Retinal pigment epithelial cell (primary cell): ENCODE data around the gene KLHL2.
"Not testable (repeated sequence)": the region's sequence is repeated elsewhere in the genome, so short reads cannot be mapped to it uniquely, and the experiment has no call there.

Experiments
- DNase-seq: peaks from one replicate; pipeline ENCODE4 v3.0.0-alpha.2; 2010; ENCODE audit warnings: low read depth
- H3K4me3 ChIP-seq: 2 replicates; pipeline ENCODE4 v1.5.1; 2011; ENCODE audit warnings: mild to moderate bottlenecking, low read length, control low read depth, moderate library complexity
- TF ChIP-seq, protein P1 (sequence below): conservative IDR thresholded peaks from 2 replicates; pipeline ENCODE4 v1.5.1; 2011; ENCODE audit warnings: low read depth, low read length, control low read depth, inconsistent platforms

The KLHL2 gene

DNA sequence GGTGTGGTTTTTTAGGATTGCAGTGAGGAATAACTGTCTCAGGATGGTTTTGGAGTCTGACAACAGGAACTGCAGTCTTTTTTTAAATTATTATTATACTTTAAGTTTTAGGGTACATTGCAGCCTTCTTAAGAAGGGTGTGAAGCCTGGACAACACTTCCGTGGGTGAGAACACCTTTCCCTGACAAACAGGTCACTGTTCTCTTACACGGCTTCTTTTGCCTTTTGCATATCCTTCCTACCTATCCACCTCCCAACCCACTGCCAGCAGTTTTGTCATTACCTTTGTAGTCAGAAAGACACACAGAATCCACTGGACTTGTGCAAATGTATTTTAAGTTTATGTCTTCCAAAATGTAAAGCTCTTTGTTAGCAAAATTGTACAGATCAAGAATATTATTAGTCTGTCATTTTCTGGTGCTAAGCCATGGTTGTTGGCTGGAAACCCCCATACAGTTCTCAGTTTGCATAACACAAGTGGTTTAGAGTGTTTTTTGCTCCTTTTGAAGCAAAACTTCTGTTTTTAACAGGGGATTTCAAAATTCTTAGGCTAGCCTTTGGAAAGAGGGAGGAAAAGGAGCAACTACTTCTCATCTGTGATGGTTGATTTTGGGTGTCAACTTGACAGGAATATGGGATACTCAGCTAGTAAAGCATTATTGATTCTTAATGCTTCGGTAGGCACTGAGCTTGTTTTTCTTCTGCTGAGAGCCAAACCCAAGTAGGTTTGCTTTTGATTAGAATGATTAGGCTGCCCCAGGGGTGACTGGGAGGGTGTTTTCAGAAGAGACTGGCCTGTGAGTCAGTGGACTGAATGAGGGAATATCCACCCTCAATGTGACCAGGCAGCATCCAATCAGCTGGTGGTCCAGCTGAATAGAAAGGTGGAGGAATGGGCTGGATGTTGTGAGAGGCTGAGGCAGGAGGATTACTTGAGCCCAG lies 29.4 kb upstream of the KLHL2 start:
- no peak for DNase-seq
- TF ChIP-seq, protein P1, sequence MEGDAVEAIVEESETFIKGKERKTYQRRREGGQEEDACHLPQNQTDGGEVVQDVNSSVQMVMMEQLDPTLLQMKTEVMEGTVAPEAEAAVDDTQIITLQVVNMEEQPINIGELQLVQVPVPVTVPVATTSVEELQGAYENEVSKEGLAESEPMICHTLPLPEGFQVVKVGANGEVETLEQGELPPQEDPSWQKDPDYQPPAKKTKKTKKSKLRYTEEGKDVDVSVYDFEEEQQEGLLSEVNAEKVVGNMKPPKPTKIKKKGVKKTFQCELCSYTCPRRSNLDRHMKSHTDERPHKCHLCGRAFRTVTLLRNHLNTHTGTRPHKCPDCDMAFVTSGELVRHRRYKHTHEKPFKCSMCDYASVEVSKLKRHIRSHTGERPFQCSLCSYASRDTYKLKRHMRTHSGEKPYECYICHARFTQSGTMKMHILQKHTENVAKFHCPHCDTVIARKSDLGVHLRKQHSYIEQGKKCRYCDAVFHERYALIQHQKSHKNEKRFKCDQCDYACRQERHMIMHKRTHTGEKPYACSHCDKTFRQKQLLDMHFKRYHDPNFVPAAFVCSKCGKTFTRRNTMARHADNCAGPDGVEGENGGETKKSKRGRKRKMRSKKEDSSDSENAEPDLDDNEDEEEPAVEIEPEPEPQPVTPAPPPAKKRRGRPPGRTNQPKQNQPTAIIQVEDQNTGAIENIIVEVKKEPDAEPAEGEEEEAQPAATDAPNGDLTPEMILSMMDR = no peak

DNA sequence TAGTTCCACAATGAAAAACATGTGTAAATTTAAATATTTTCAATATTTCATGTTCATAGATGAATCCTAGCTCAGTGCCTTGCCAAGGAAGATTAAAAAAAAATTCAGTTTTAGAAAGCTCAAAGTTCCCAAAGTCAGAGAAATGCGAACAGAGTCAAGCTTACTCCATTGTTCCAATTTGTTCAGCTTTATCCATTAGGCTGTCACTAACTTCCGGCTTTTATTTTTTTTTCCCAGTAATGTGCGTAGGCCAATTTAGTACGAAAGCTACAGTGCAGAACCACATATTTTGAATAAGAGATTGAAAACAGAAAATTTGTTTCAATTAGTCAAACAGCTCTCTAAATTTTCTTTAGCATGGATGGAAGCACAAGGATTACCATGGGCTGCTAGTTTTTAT lies 23.1 kb upstream of the KLHL2 start:
- H3K4me3 ChIP-seq = no peak overlapping the region
- TF ChIP-seq, protein P1 = no peak
- DNase-seq = no peak

More for the DNA sequence above, 29.4 kb upstream of the KLHL2 start:
- H3K4me3 ChIP-seq = no peak overlapping the region

DNA sequence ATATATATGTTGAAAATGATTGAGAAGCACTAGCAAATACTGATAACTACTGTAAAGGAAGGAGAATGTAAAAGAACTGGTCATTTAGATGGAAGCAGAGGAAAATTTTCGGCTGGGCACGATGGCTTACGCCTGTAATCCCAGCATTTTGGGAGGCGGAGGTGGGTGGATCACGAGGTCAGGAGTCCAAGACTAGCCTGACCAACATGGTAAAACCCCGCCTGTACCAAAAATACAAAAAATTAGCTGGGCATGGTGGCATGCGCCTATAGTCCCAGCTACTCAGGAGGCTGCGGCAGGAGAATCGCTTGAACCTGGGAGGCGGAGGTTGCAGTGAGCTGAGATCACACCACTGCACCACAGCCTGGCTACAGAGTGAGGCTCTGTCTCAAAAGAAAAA lies 22.4 kb upstream of the KLHL2 start:
- DNase-seq, H3K4me3 ChIP-seq: not testable (repeated sequence)

DNA sequence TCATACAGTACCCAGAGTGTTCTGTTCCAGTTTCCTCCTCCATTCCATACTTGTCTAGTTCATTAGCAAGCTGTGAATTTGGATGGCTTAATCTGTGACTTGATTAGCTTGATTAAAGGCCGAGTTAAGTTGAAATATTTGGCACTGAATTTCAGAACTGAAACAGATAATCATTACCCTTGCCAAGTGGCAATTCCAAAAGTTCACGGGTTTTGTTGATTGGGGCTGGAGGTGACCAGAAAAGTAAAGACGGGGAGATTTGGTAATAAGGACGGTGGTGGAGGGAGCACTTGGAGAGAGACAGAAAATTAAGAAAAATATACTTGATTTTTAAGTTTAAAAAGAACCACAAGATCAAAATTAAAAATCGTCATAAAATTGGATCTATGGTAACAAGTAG lies 21.9 kb upstream of the KLHL2 start:
- TF ChIP-seq, protein P1 = no peak
- DNase-seq = no peak
- no peak overlapping the region for H3K4me3 ChIP-seq

DNA sequence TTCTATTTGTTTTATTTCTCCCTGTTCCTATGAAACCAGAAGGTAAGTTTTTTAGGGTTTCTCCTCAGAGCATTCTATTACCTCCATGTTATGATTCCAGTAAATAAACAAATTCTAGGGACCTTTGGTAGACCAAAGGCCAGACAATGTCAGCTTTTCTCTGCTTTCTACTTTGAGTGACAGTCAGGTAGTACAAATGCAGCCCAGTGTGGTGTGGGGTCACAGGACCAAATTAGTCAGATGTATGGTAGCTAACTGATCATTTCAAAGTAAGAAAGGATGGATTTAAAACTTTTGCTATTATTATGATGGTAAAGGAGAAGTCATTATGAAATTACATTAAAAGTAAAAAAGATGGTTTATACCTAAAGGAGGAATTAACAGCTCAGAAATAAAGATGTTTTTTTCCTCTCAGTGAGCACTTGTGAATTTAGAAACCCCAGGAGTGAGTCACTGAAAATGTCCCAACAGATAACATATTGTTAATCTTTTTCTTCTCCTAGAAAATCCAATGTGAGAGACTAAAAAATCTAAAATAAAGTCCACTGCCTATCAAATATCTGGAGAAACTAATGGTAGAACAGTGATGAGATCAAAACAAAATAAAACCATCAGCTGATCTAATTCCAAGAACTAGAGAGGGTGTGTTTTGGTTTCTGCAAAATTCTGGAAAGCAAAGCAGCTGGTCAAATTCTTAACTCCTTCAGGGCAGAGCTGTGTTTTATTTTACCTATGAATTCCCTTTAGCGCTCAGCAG lies 16.6 kb upstream of the KLHL2 start:
- TF ChIP-seq, protein P1 = no peak
- no peak overlapping the region for H3K4me3 ChIP-seq
- DNase-seq = no peak

DNA sequence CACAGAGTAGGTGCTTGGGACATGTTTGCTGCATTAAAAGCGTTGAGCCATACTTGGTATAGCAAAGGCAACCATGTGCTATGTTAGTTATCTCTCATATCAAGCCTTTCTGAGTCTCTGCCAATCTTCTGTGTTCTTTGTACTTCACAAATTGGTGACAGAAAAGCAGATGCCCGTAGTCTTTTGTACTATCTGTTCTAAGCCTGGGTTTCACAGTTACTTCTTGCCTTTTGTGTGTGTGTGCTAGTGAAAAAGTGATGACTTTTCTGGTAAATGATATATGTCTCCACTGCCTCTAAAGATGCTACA lies 16.1 kb upstream of the KLHL2 start:
- TF ChIP-seq, protein P1 = no peak
- no peak overlapping the region for H3K4me3 ChIP-seq
- no peak for DNase-seq

DNA sequence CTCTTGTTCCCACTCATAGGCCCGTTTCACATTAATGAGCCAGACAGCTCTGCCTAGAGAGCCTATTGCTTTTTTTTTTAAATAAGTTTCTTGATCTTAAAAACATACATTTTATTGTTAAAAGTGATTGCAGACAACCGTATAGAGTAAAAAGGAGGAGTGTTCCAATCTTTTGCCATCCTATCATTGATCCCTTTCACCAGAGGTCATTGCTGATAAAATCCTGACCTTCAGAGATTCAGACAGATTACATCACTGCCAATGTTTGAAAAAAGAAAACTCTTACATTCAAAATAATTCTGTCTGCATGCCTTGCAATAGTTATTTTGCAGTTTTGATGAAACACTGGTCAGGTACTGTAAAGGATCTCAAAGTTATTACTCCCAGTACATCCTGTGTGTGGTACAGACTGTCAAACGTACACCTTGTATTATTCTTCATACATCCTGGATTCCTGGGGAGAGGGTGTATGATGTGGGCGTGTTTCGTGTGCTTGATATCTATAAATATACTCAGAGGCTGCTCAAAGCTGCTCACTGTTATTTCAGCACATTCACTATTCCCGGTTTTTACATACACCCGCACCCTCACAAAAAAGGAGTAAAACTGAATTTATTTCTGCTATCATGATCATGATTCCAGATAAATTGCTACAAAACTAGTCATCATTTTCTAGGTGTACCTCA lies 15.4 kb upstream of the KLHL2 start:
- DNase-seq = no peak
- TF ChIP-seq, protein P1 = no peak
- H3K4me3 ChIP-seq = no peak overlapping the region
